Mesenchymal stem cell (in vitro differentiated cells and primary cell): ENCODE results near the gene TGM1.

Source experiments
- DNase-seq: peaks from one replicate; pipeline ENCODE4 v3.0.0-alpha.2; 2013
- H2AFZ ChIP-seq: one replicate; pipeline ENCODE4 v1.6.1; 2013; ENCODE audit warnings: low read depth, mild to moderate bottlenecking, control low read depth, inconsistent platforms, low read length, moderate library complexity
- H2AK5ac ChIP-seq: 2 replicates; pipeline ENCODE4 v1.6.1; 2013; ENCODE audit warnings: low read length, moderate library complexity, mild to moderate bottlenecking, inconsistent platforms; ENCODE audit not compliant: severe bottlenecking
- H2BK120ac ChIP-seq: one replicate; pipeline ENCODE4 v1.6.1; 2013; ENCODE audit warnings: low read depth, mild to moderate bottlenecking, inconsistent platforms, low read length, moderate library complexity
- H2BK12ac ChIP-seq, 2 experiments: one replicate each; pipeline ENCODE4 v1.6.1; 2013; ENCODE audit warnings: inconsistent platforms in 2 of 2, low read length in 2 of 2, mild to moderate bottlenecking in 2 of 2, moderate library complexity in 2 of 2, control low read depth in 1 of 2
- H2BK15ac ChIP-seq: one replicate; pipeline ENCODE4 v1.6.1; 2013; ENCODE audit warnings: mild to moderate bottlenecking, low read depth, inconsistent platforms; ENCODE audit not compliant: poor library complexity, severe bottlenecking
- H2BK5ac ChIP-seq: 2 replicates; pipeline ENCODE4 v1.6.1; 2013; ENCODE audit warnings: low read depth, mild to moderate bottlenecking, low read length, control low read depth, inconsistent platforms; ENCODE audit not compliant: poor library complexity, severe bottlenecking
- H3K14ac ChIP-seq, 2 experiments: one replicate each; pipeline ENCODE4 v1.6.1; 2013; ENCODE audit warnings: inconsistent platforms in 2 of 2, low read length in 2 of 2, control low read depth in 1 of 2, mild to moderate bottlenecking in 1 of 2, moderate library complexity in 1 of 2
- H3K18ac ChIP-seq, 2 experiments: one replicate each; pipeline ENCODE4 v1.6.1; 2013; ENCODE audit warnings: inconsistent platforms in 2 of 2, low read length in 2 of 2, control low read depth in 1 of 2, low read depth in 1 of 2, mild to moderate bottlenecking in 1 of 2
- H3K23ac ChIP-seq, 2 experiments: one replicate each; pipeline ENCODE4 v1.6.1; 2013; ENCODE audit warnings: inconsistent platforms in 2 of 2, low read length in 2 of 2, mild to moderate bottlenecking in 2 of 2, moderate library complexity in 2 of 2, control low read depth in 1 of 2
- H3K27ac ChIP-seq: 2 replicates; pipeline ENCODE4 v1.5.1; 2013; ENCODE audit warnings: mild to moderate bottlenecking, moderate library complexity, low read length, control low read depth, inconsistent platforms; ENCODE audit not compliant: poor library complexity, severe bottlenecking
- H3K27me3 ChIP-seq, 2 experiments: 2 replicates each; pipeline versions ENCODE4 v1.6.1 to v1.7.0; 2013; ENCODE audit warnings: low read length in 2 of 2, mild to moderate bottlenecking in 2 of 2, moderate library complexity in 2 of 2, control low read depth in 1 of 2, inconsistent platforms in 1 of 2; ENCODE audit not compliant: control insufficient read depth in 1 of 2, insufficient read depth in 1 of 2
- H3K36me3 ChIP-seq, 2 experiments: 2 replicates each; pipeline versions ENCODE4 v1.6.1 to v1.7.0; 2013; ENCODE audit warnings: low read length in 2 of 2, control low read depth in 1 of 2, inconsistent platforms in 1 of 2, low read depth in 1 of 2, mild to moderate bottlenecking in 1 of 2; ENCODE audit not compliant: insufficient read depth in 2 of 2, control insufficient read depth in 1 of 2
- H3K4ac ChIP-seq, 2 experiments: one replicate each; pipeline ENCODE4 v1.6.1; 2013; ENCODE audit warnings: inconsistent platforms in 2 of 2, low read length in 2 of 2, mild to moderate bottlenecking in 2 of 2, moderate library complexity in 2 of 2, control low read depth in 1 of 2, low read depth in 1 of 2
- H3K4me1 ChIP-seq: 2 replicates; pipeline ENCODE4 v1.6.1; 2013; ENCODE audit warnings: low read depth, low read length, control low read depth; ENCODE audit not compliant: control insufficient read depth, insufficient read depth
- H3K4me2 ChIP-seq: 2 replicates; pipeline ENCODE4 v1.6.1; 2013; ENCODE audit warnings: low read length, mild to moderate bottlenecking, inconsistent platforms; ENCODE audit not compliant: poor library complexity, severe bottlenecking
- H3K4me3 ChIP-seq, 2 experiments: 2 replicates each; pipeline versions ENCODE4 v1.5.1 to v1.7.0; 2013; ENCODE audit warnings: low read length in 2 of 2, mild to moderate bottlenecking in 2 of 2, control low read depth in 1 of 2, low read depth in 1 of 2; ENCODE audit not compliant: insufficient read depth in 1 of 2
- H3K79me1 ChIP-seq: replicated peaks from 2 replicates; pipeline ENCODE4 v1.6.1; 2013; ENCODE audit warnings: mild to moderate bottlenecking, control low read depth, low read length, inconsistent platforms; ENCODE audit not compliant: poor library complexity, severe bottlenecking
- H3K9ac ChIP-seq: 2 replicates; pipeline ENCODE4 v1.7.0; 2013; ENCODE audit warnings: mild to moderate bottlenecking, low read length, moderate library complexity
- H3K9me3 ChIP-seq: 2 replicates; pipeline ENCODE4 v1.7.0; 2013; ENCODE audit warnings: mild to moderate bottlenecking, low read length; ENCODE audit not compliant: control insufficient read depth
- H4K8ac ChIP-seq: one replicate; pipeline ENCODE4 v1.6.1; 2013; ENCODE audit warnings: inconsistent platforms, mild to moderate bottlenecking, low read length, moderate library complexity
- H4K91ac ChIP-seq: one replicate; pipeline ENCODE4 v1.6.1; 2013; ENCODE audit warnings: mild to moderate bottlenecking, low read length, inconsistent platforms
- WGBS: methylation state at CpG from one replicate; pipeline ENCODE4 v1.1.7; 2013; ENCODE audit warnings: mixed read lengths; 5-methylcytosine and 5-hydroxymethylcytosine counted together

TGM1 gene

DNA sequence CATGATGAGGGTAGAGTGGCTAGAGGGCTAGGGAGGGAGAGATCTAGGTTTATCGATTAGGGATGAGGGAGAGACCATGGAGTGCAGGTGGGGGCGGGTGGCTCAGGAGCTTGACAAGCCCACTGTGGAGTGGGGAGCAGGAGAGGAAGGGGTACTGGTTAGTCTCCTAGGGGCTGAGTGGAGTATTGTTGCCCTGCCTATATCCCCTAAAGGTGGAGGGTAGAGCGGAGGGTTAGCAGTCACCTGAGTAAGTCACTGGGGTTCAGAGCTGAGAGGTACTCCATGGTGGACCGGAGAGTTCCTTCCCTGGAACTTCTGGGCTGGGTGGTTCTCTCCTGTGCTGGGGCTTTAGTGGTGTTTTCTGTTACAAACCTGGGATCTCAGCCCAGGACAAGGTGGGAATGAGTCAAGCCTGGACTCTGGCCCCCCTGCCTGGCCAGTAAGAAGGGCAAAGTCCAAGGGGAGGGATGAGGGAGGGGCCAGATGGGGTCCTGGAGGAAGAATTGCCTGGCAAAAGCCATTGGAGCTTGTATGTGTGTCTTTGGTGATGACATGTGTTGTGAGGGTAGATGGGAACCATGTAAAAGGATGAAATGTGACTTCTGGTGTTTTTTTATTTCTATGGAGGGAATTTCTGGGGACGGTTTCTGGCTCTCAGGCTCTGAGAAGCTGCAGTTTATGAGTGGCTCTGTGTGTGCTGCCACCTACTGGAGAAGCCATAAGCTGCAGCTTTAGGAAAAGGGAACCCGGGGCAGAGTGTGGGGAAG lies 44.8 kb upstream of the TGM1 start, which contains the start of gene CIDEB:
Gene CIDEB (minus strand): TSS at position 403 of the 767 bp plus-strand sequence. CDS start 119 bp downstream, at position 284.
- H3K36me3 ChIP-seq, result peaks cover 57 to 68% of the 10 kb centered on the region in 2 experiments

DNA sequence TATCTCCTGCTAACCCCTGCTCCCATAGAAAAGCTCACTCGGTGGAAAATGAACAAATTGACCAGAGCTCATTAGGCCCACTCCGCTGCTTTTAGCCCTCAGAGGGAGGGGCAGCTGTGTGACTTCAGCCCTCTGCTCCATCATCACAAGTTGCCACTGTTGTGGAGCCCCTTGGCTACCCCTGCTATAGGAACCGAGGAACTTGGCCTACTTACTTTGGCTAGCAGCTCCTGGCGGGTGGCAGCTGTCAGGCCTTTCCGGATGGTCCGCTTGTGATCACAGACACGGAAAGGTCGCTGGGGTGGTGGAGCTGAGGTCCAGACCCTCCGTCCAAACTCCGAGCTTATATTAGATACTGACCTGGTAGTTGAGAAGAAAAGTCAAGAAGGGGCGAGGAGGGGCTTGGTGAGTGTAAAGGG lies 44.2 kb upstream of the TGM1 start:
- Histone ChIP-seq H3K27me3 (no peaks in the 10 kb centered on the region), H3K4ac (no peak overlapping the region), H3K9me3 (no peaks in the 10 kb centered on the region), H2BK12ac (no peak overlapping the region), H4K91ac (no peak overlapping the region), H2BK120ac (no peak overlapping the region), H3K4me3 (no peak overlapping the region), H2AK5ac (no peak overlapping the region), H3K9ac (no peak overlapping the region), H3K4me1 (peaks cover 10% of the 10 kb centered on the region), H3K14ac (no peak overlapping the region), H3K4me2 (no peak overlapping the region), H2AFZ (no peak overlapping the region), H3K79me1 (peaks cover 20% of the 10 kb centered on the region), H3K23ac (no peak overlapping the region), H3K27ac (no peak overlapping the region), H4K8ac (no peak overlapping the region), H2BK5ac (no peak overlapping the region), H2BK15ac (no peak overlapping the region), H3K18ac (no peak overlapping the region), H3K36me3 (peaks cover 63 to 74% of the 10 kb centered on the region in 2 experiments)
- no peak for DNase-seq
- WGBS, result 85% methylated on average over 11 of the region's 11 CpGs

More for the DNA sequence above, 44.8 kb upstream of the TGM1 start, which contains the start of gene CIDEB:
- Histone ChIP-seq H3K23ac (no peak within 1 kb of the TSS), H3K27me3 (no peaks in the 10 kb centered on the region), H2BK12ac (no peak within 1 kb of the TSS), H2BK120ac (no peak within 1 kb of the TSS), H3K18ac (no peak within 1 kb of the TSS), H4K91ac (no peak within 1 kb of the TSS), H4K8ac (no peak within 1 kb of the TSS), H3K4me3 (no peak within 1 kb of the TSS), H2BK15ac (no peak within 1 kb of the TSS), H2BK5ac (no peak within 1 kb of the TSS), H2AFZ (no peak within 1 kb of the TSS), H3K79me1 (peaks cover 14% of the 10 kb centered on the region), H3K9me3 (no peaks in the 10 kb centered on the region), H3K14ac (no peak within 1 kb of the TSS), H3K27ac (no peak within 1 kb of the TSS), H2AK5ac (no peak within 1 kb of the TSS), H3K9ac (no peak within 1 kb of the TSS), H3K4me1 (peaks cover 10% of the 10 kb centered on the region), H3K4ac (no peak within 1 kb of the TSS), H3K4me2 (no peak within 1 kb of the TSS)
- 64% methylated on average over 6 of the region's 6 CpGs for WGBS
- DNase-seq, result peak; percentile 71

DNA sequence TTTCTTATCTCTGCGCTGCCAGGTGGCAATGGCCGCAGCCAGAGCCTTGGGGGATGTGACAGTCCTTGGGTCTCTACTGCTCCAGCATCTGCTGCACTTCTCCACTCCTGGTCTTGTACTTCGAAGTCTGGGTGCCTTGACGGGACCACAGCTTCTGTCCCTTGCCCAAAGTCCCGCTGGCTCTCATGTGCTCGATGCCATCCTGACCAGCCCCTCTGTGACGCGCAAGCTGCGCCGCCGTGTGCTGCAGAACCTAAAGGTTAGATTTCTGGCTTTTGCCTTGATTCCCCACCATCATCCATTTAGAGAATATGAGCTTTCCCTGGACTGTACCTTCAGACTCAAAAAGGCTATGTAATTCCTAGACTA lies 41.0 kb upstream of the TGM1 start:
- Histone ChIP-seq H2AFZ (no peak overlapping the region), H2BK120ac (no peak overlapping the region), H2BK15ac (no peak overlapping the region), H3K9me3 (no peaks in the 10 kb centered on the region), H3K4me2 (no peak overlapping the region), H2BK12ac (no peak overlapping the region), H3K23ac (no peak overlapping the region), H4K91ac (no peak overlapping the region), H3K36me3 (peaks cover 57 to 71% of the 10 kb centered on the region in 2 experiments), H2AK5ac (no peak overlapping the region), H4K8ac (no peak overlapping the region), H3K27ac (no peak overlapping the region), H3K4me3 (no peak overlapping the region), H3K4ac (no peak overlapping the region), H3K27me3 (no peaks in the 10 kb centered on the region), H3K9ac (no peak overlapping the region), H2BK5ac (no peak overlapping the region), H3K18ac (no peak overlapping the region), H3K4me1 (peaks cover 15% of the 10 kb centered on the region), H3K14ac (no peak overlapping the region), H3K79me1 (peaks cover 42% of the 10 kb centered on the region)
- no peak for DNase-seq
- 97% methylated on average over 11 of the region's 11 CpGs for WGBS

DNA sequence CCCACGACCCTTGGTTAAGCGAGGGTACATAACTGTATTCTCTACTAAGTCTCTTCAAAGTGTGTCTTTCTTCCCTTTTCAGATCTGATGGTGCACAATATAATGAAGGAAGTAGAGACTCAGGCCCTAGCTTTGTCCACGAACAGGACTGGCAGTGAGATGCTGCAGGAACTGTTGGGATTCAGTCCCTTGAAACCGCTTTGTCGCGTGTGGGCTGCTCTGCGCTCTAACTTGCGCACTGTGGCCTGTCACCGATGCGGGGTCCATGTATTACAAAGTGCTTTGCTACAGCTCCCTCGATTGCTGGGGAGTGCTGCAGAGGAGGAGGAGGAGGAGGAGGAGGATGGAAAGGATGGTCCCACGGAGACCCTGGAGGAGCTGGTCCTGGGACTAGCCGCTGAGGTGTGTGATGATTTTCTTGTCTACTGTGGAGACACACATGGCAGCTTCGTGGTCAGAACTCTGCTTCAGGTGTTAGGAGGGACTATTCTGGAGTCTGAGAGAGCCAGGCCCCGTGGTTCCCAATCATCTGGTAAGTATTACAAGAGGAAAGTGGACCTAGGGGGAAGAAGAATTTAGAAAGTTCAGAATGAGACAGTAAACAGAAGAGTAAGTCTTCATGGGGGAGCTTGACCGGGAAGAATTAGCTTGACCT lies 37.5 kb upstream of the TGM1 start:
- no peaks in the 10 kb centered on the region for H3K9me3 ChIP-seq
- no peak overlapping the region for H2BK120ac ChIP-seq
- H3K79me1 ChIP-seq, result peaks cover 39% of the 10 kb centered on the region
- no peaks in the 10 kb centered on the region for H3K27me3 ChIP-seq
- WGBS, result 50% methylated on average over 14 of the region's 16 CpGs
- no peak overlapping the region for H3K4ac ChIP-seq
- no peak overlapping the region for H3K23ac ChIP-seq
- no peak overlapping the region for H2AFZ ChIP-seq
- DNase-seq, result no peak
- H3K4me3 ChIP-seq, result peak overlapping the region; percentile 90 to 99
- H3K9ac ChIP-seq, result peak overlapping the region; percentile 95
- H3K27ac ChIP-seq, result no peak overlapping the region
- H2BK5ac ChIP-seq, result no peak overlapping the region
- no peak overlapping the region for H4K91ac ChIP-seq
- peak overlapping the region; percentile 19 for H4K8ac ChIP-seq
- H2BK12ac ChIP-seq, result no peak overlapping the region
- H3K14ac ChIP-seq, result no peak overlapping the region
- peak overlapping the region; percentile 76 for H3K4me2 ChIP-seq
- peaks cover 43 to 52% of the 10 kb centered on the region in 2 experiments for H3K36me3 ChIP-seq
- H2BK15ac ChIP-seq, result no peak overlapping the region
- H3K4me1 ChIP-seq, result peaks cover 17% of the 10 kb centered on the region
- H3K18ac ChIP-seq, result no peak overlapping the region
- H2AK5ac ChIP-seq, result no peak overlapping the region
